ENCODE data around the gene GAS5.

GRCh38 chr1:173868266-173869020 lies 654 bp upstream of the GAS5 start, which contains the start of gene ZBTB37:
- TF ChIP-seq CTCF (IDR thresholded peaks at IDR 0.05 in 2 of 3, conservative IDR thresholded peaks at IDR 0.05 in 1 of 3; ENCODE audit: borderline replicate concordance in 1 of 3, insufficient read depth in 1 of 3, low read depth in 2 of 3, low read length in 2 of 3) (no peak), MAX (IDR thresholded peaks at IDR 0.05) (no peak; the same call in 1 of the 2 replicates), POLR2A (IDR thresholded peaks at IDR 0.05; ENCODE audit: borderline replicate concordance, extremely low read depth, insufficient read depth, insufficient read length) (no peak), JUND (IDR thresholded peaks at IDR 0.05) (no peak), POLR2AphosphoS5 (IDR thresholded peaks at IDR 0.05; ENCODE audit: low read depth, low read length) (peak; percentile 61; the same call in 1 of the 2 replicates), REST (IDR thresholded peaks at IDR 0.05; ENCODE audit: low read depth) (no peak), SRF (IDR thresholded peaks at IDR 0.05; ENCODE audit: low read depth) (no peak), FOSL1 (IDR thresholded peaks at IDR 0.05; ENCODE audit: low read depth) (no peak), EZH2 (IDR thresholded peaks at IDR 0.05) (no peak), SIN3A (IDR thresholded peaks at IDR 0.05; ENCODE audit: low read depth) (peak; percentile 77), CEBPB (IDR thresholded peaks at IDR 0.05; ENCODE audit: low read depth) (no peak), ZNF274 (IDR thresholded peaks at IDR 0.05; ENCODE audit: low read depth, low read length) (no peak), YY1 (IDR thresholded peaks at IDR 0.05; ENCODE audit: extremely low read depth, insufficient replicate concordance, low read depth, low read length) (peak; percentile 40)

All from HCT116 (cell line).